Fibroblast of skin of scalp (primary cell): ENCODE data around the gene THEM5.

Experiments used
- DNase-seq: peaks from one replicate; pipeline ENCODE4 v3.0.0-alpha.2; 2013

THEM5 gene

GRCh38 chr1:151800830-151801229, 52.7 kb downstream of the THEM5 start:
- no peak for DNase-seq

DNA sequence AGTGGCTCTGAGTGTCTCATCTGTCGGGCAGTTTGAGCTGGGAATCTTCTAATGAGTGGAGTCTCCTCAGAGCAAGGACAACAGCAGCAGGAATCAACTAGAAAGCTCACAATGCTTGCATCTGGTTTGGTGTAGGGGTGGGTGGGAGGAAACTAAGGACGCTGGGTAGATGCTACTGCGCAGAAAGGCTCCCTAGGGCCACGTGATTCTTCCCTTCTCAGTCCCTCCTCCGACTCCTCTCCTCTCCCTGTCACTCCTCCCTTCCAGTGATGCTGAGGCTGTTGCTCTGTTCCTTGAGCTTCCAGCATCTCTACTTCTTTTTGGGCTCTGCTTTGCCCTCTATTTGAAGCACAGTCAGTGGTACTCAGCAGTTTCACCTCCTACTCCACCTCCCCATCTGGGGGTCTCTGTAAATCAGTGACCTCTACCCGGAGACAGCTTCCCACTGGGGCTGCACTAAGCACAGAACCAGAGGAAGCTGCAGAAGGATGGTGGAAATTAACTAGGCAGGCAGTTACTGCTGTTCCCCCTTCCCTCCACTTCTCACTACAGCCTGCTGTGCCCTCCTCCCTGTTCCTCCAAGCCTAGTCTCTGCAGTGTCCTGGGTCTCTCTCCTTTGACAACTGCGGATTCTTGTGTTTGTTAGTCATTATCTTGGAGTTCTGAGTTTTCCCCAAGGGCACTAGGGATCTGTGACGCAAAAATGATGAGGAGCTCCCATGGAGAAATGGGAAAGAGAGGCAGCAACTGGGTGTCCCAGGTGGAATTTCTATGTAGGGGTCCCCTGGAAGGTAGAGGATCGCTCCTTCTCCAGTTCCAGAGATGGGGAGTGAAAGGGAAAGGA, 54.1 kb downstream of the THEM5 start:
- peak; percentile 21 for DNase-seq

DNA sequence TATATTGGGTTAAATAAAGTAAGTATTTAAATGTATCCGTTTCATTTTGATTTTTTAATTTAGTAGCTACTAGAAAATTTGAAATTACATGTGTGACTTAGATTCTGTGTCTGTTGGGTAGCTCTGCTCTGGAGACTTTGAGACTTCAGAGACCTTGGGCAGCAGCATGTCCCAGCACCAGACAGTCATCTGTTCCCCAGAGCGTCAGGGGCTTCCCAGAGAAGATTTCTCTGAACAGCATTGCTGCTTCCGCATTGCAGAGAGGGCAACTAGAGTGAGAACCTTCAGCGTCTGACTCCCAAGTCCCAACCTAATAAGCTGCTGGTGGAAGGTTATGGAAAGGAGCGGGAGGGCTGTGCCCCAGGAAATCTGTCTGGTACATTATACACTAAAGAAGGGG, 54.9 kb downstream of the THEM5 start:
- DNase-seq: no peak
